Measurements from ENCODE around the gene NFYC.

NFYC gene

DNA sequence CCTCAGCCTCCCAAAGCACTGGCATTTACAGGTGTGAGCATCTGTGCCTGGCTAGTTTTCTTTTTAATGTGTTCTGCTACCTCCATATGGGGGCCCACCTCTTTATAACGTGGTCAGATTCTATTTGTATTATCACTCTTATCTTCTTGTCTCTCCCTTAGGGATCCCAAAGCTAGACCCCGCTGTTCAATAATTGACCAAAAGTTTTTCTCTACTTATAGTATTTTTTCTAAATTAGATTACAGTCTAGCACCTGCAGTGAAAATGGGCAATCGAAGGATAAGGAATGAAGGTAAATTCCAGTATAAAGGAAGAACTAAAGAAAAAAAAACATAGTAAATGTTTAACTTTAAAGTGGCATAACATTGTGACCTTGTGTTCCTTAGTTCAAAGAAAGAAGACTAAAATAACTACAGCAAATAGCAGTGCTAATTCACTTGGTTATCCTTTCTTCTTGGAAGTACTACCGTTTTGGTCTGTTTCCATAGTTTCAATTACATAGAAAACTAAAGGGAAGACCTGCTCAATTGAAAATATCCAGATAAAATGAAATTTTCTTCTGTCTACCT lies 24.1 kb downstream of the NFYC start:
- Histone ChIP-seq H3K36me3 (ENCODE audit: insufficient read depth, low read length) (no peaks in the 10 kb centered on the region; the same call in 1 of the 2 replicates), H3K27me3 (ENCODE audit: insufficient read depth, low read length, poor library complexity, severe bottlenecking) (no peaks in the 10 kb centered on the region), H3K9me3 (ENCODE audit: insufficient read depth, low read depth, low read length) (no peaks in the 10 kb centered on the region), H4K20me1 (ENCODE audit: insufficient read depth, low read length, poor library complexity, severe bottlenecking) (peaks cover 33% of the 10 kb centered on the region), H3K4me3 (ENCODE audit: low read length, poor library complexity, severe bottlenecking) (no peak overlapping the region), H3K9me2 (replicated peaks; ENCODE audit: low read depth, low read length) (no peaks in the 10 kb centered on the region), H3F3A (ENCODE audit: low read depth) (0 out of 2 replicates have a peak, but pooled peaks cover 5% of the 10 kb centered on the region), H2AFZ (ENCODE audit: low read length) (no peak overlapping the region), H3K4me2 (ENCODE audit: low read depth, low read length, poor library complexity, severe bottlenecking) (no peak overlapping the region), H3K79me2 (ENCODE audit: insufficient read depth, low read length) (peaks cover 96% of the 10 kb centered on the region), H3K4me1 (ENCODE audit: insufficient read depth, low read length, poor library complexity, severe bottlenecking) (peaks cover 38% of the 10 kb centered on the region), H3K9ac (ENCODE audit: low read depth, low read length, poor library complexity, severe bottlenecking) (no peak overlapping the region)
- TF ChIP-seq, protein P1, sequence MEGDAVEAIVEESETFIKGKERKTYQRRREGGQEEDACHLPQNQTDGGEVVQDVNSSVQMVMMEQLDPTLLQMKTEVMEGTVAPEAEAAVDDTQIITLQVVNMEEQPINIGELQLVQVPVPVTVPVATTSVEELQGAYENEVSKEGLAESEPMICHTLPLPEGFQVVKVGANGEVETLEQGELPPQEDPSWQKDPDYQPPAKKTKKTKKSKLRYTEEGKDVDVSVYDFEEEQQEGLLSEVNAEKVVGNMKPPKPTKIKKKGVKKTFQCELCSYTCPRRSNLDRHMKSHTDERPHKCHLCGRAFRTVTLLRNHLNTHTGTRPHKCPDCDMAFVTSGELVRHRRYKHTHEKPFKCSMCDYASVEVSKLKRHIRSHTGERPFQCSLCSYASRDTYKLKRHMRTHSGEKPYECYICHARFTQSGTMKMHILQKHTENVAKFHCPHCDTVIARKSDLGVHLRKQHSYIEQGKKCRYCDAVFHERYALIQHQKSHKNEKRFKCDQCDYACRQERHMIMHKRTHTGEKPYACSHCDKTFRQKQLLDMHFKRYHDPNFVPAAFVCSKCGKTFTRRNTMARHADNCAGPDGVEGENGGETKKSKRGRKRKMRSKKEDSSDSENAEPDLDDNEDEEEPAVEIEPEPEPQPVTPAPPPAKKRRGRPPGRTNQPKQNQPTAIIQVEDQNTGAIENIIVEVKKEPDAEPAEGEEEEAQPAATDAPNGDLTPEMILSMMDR (conservative IDR thresholded peaks at IDR 0.05; ENCODE audit: low read length), result no peak
- no peak for TF ChIP-seq EZH2phosphoT487 (IDR thresholded peaks at IDR 0.05; ENCODE audit: borderline replicate concordance)

GRCh38 chr1:40717065-40717464 lies 25.6 kb downstream of the NFYC start:
- Histone ChIP-seq H3K9me2 (replicated peaks; ENCODE audit: low read depth, low read length) (no peaks in the 10 kb centered on the region), H3K4me2 (ENCODE audit: low read depth, low read length, poor library complexity, severe bottlenecking) (no peak overlapping the region), H3K9ac (ENCODE audit: low read depth, low read length, poor library complexity, severe bottlenecking) (no peak overlapping the region), H3K27me3 (ENCODE audit: insufficient read depth, low read length, poor library complexity, severe bottlenecking) (no peaks in the 10 kb centered on the region), H3K79me2 (ENCODE audit: insufficient read depth, low read length) (peaks cover 93% of the 10 kb centered on the region), H3K4me3 (ENCODE audit: low read length, poor library complexity, severe bottlenecking) (no peak overlapping the region), H4K20me1 (ENCODE audit: insufficient read depth, low read length, poor library complexity, severe bottlenecking) (peaks cover 23% of the 10 kb centered on the region), H3F3A (ENCODE audit: low read depth) (no peaks in the 10 kb centered on the region), H3K36me3 (ENCODE audit: insufficient read depth, low read length) (no peaks in the 10 kb centered on the region; the same call in 1 of the 2 replicates), H3K9me3 (ENCODE audit: insufficient read depth, low read depth, low read length) (no peaks in the 10 kb centered on the region), H2AFZ (ENCODE audit: low read length) (no peak overlapping the region), H3K4me1 (ENCODE audit: insufficient read depth, low read length, poor library complexity, severe bottlenecking) (peaks cover 24% of the 10 kb centered on the region)
- TF ChIP-seq, protein P1 (conservative IDR thresholded peaks at IDR 0.05; ENCODE audit: low read length), result no peak
- TF ChIP-seq EZH2phosphoT487 (IDR thresholded peaks at IDR 0.05; ENCODE audit: borderline replicate concordance), result no peak

GRCh38 chr1:40717955-40718354 lies 26.5 kb downstream of the NFYC start:
- Histone ChIP-seq H3K27me3 (ENCODE audit: insufficient read depth, low read length, poor library complexity, severe bottlenecking) (no peaks in the 10 kb centered on the region), H4K20me1 (ENCODE audit: insufficient read depth, low read length, poor library complexity, severe bottlenecking) (peaks cover 21% of the 10 kb centered on the region), H3K9me3 (ENCODE audit: insufficient read depth, low read depth, low read length) (no peaks in the 10 kb centered on the region), H3K9ac (ENCODE audit: low read depth, low read length, poor library complexity, severe bottlenecking) (no peak overlapping the region), H3K9me2 (replicated peaks; ENCODE audit: low read depth, low read length) (no peaks in the 10 kb centered on the region), H3K4me2 (ENCODE audit: low read depth, low read length, poor library complexity, severe bottlenecking) (no peak overlapping the region), H3K4me3 (ENCODE audit: low read length, poor library complexity, severe bottlenecking) (no peak overlapping the region), H2AFZ (ENCODE audit: low read length) (no peak overlapping the region), H3F3A (ENCODE audit: low read depth) (no peaks in the 10 kb centered on the region), H3K79me2 (ENCODE audit: insufficient read depth, low read length) (peaks cover 93% of the 10 kb centered on the region), H3K36me3 (ENCODE audit: insufficient read depth, low read length) (no peaks in the 10 kb centered on the region; the same call in 1 of the 2 replicates), H3K4me1 (ENCODE audit: insufficient read depth, low read length, poor library complexity, severe bottlenecking) (peaks cover 17% of the 10 kb centered on the region)
- no peak for TF ChIP-seq EZH2phosphoT487 (IDR thresholded peaks at IDR 0.05; ENCODE audit: borderline replicate concordance)
- TF ChIP-seq, protein P1 (conservative IDR thresholded peaks at IDR 0.05; ENCODE audit: low read length), result no peak
